ENCODE measurements around the gene HHAT.
"Not testable (repeated sequence)": the region's sequence is repeated elsewhere in the genome, so short reads cannot be mapped to it uniquely, and the experiment has no call there.

HHAT gene

GRCh38 chr1:210315529-210315928 is 13.2 kb upstream of the HHAT start:
- no peak for DNase-seq

DNA sequence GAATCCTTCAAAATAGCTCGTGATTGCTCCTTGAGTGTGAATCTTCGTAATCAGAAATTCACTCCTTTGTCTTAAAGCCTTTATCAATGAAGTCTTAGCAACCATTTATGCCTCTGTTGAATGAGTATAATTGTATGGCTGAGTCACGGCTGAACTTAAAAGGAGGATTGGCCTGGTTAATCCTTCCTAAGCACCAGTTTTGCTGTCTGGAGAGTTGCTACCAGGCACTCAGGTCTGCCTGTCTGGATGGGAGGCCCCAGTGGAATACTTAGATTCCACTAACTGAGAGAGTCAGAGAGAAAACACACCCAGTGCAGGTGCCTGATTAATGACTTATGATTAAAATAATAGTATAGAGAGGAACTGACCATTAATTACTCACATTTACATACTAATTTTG is 7.6 kb upstream of the HHAT start:
- no peak for DNase-seq

GRCh38 chr1:210321552-210321951 is 7.2 kb upstream of the HHAT start:
- no peak for DNase-seq

DNA sequence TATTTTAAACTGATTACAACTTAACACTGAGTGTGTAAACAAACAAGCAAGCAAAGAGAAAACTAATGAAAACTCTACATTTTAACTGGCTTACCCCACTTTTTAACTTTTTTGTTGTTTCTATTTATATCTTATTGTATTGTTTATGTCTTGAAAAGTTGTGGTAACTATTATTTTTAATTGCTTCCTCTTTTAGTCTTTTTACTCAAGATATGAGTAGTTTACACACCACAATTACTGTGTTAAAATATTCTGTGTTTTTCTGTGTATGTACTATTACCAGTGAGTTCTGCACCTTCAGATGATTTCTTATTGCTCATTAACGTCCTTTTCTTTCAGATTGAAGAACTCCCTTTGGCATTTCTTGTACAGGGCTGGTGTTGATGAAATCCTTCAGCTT is 4.7 kb upstream of the HHAT start:
- DNase-seq = no peak

- DNase-seq = no peak
Observed at GRCh38 chr1:210325026-210325670, 3.6 kb upstream of the HHAT start.

GRCh38 chr1:210328032-210328745 is 513 bp upstream of the HHAT start:
- DNase-seq = no peak

DNA sequence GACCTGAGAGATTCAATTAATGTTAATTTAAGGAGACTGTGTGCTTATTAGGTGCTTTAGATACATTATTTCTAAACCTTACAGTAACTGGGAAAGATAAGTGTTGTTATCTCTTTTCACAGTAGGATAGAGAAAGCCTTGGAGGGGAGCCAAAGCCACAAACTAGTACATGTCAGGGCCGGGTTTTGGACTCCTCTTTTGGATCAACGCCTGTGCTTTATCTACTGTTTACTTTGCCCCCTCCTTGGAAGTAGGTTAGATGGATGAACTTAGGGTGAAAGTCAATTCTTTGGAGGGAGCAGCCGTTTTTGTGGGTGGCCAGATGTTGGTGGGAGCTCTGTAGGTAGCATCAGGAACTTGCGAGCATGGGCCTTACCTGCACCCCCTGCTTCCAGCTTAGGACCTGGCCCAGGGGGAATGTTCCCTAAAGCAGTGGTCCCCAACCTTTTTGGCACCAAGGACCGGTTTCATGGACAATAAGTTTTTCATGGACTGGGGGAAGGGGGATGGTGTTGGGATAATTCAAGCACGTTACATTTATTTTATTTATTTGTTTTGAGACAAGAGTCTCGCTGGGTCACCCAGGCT is 1.7 kb downstream of the HHAT start:
- DNase-seq = peak; percentile 93

- no peak for DNase-seq
Observed at GRCh38 chr1:210332233-210332632, 3.5 kb downstream of the HHAT start.

DNA sequence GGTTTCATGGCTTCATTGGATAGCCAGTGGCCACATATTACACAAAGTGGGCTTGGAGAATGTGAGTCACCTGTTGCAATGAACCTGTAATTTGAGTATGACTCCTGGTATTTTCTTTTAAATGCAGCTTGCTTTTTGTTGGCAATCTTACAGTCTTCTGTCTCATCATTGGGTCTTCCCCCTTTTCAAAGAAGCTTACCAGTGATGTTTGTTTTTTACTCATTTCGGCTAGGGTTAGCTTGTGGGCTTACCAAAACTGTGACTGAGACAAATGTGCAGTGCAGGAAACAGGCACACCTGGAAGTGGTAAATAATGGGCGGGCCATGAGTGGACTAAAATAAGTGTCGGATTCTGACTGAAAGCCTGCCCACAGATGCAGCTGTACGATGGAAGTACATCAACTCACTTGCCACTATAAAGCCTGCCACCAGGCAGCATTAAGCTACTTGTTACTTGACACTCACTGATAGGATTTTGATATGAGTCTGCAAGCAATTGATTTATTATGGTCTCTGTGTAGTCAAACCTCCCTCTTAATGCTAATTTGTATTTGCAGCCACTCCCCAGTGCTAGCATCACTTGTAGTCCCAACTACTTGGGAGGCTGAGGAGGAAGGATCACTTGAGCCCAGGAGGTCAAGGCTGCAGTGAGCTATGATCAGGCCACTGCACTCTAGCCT is 4.2 kb downstream of the HHAT start:
- no peak for DNase-seq

DNA sequence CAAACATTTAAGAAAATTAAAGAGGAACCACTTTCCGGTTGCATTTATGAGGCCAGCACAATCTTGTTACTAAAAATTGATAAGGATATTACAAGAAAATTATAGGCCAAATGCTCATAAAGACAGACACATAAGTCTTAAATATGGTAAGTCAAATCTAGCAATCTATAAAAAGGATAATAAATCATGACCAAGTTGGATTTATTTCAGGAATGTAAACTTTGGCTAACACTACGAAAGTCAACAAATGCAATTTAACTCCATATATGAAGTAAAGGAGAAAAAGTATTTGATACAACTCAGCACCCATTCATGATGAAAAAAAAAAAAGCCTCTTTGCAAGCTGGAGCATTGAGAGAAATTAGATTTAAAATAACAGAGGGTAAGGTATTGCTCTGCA is 6.3 kb downstream of the HHAT start:
- no peak for DNase-seq

GRCh38 chr1:210336362-210336761 is 7.7 kb downstream of the HHAT start:
- DNase-seq = no peak

DNA sequence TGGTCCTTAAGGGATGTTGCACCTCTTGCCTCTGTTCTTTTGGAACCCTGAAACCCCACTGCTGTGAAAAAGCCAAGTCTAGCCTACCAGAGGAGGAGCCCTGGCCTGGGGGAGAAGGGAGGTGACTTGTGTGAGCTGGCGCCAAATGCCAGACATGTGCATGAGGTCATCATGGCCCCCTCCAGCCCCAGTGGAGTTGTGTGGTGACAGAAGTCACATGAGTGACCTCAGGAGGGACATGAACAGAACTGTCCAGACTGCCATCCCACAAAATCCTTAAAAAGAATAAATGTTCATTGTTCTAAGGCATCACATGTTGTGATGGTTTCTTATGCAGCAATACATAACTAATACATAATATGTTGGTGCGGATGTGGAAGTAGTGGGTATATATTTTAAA is 10.8 kb downstream of the HHAT start:
- DNase-seq = no peak

DNA sequence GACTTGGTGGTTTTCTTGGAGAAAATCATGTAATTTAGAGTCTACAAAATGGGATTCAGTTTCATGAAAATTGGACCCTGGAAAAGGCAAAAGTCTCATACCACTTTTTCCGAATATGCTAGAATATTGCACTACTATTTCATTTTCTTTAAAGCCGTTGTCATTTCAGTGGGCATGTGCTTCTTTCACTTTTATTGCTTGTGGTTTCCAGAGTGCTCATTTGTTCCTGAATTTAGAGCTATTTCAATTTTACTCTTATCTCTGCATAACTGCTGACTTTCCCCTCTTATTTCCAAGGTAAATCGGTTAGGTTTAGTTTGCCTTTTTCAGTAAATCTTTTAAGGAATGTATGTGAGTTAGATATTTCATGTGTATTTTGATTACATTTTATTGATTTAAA is 11.6 kb downstream of the HHAT start:
- DNase-seq = no peak

DNA sequence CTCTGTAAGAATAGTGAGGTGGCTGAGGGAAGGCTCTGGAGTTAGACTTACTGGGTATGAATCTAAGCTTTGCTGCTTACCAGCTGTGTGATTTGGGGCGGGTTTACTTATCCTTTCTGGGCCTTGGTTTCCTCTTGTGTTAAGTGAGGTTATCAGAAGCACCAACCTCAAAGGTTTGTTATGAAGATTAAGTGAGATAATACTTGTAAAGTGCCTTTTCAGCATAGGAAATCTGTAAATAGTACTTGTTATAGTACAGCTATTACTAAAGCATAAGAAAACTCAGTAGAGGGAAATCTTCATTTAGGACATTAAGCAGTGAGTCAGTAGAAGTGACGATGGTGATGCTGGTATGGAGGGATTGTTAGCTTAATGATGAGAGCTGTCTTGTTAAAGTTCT is 12.1 kb downstream of the HHAT start:
- no peak for DNase-seq

DNA sequence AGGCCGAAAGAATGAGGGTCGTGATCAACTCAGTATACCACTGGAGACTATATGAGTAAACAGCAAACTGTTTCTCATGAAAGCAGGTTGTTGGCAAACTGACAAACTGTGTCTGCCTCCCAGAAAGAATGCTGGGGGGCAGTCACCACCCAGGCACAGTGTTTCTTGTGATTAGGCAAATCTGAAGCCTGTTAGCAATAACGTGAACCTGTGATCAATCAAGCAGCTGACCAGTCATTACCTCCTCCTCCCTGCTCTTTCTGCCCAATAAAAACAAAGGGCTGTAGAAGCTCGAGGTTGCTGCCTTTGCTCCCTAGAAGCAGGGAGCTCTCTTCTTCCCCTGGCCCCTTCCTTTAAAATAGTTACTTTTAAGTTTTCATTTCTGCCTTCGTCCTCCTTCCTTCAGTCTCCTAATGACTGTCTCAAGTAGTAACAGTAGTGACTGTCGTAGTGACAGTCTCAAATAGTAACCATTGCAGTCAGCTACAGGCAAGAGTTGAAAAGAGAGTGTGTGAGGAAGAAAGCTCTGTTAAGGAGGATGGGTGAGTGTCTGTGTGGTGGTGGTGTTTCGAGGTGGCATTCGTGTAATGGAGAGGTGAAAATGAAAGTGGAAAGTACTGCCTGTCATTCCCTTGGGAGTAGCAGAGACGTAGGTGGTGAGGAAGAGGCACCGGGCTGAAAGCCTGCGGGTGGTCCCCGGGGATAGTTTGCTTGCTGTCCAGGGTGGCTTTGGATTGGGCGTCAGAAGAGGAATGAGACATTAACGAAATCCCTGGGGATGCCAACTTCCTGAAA is 14.5 kb downstream of the HHAT start:
- no peak for DNase-seq

- DNase-seq = no peak
Observed at GRCh38 chr1:210344706-210345105, 16.0 kb downstream of the HHAT start.

- DNase-seq = no peak
Observed at GRCh38 chr1:210347112-210347511, 18.4 kb downstream of the HHAT start.

DNA sequence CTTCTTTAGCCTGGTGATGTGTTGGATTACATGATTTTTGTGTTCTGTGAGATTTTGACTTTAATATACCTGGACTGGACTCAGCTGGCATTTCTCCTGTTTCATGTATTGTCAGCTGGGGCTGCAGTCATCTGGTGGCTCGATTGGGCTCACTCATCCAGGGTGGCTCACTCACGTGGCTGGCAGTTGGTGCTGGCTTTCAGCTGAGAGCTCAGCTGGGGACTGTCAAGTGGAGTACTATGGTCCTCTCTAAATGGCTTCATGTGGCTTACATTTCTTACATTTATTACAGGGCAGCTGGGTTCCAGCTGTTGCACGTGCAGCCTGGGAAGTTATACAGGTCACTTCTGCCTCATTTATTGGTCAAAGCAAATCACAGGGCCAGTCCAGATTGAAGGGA is 22.8 kb downstream of the HHAT start:
- DNase-seq = no peak

GRCh38 chr1:210352575-210352974 is 23.9 kb downstream of the HHAT start:
- DNase-seq = no peak

DNA sequence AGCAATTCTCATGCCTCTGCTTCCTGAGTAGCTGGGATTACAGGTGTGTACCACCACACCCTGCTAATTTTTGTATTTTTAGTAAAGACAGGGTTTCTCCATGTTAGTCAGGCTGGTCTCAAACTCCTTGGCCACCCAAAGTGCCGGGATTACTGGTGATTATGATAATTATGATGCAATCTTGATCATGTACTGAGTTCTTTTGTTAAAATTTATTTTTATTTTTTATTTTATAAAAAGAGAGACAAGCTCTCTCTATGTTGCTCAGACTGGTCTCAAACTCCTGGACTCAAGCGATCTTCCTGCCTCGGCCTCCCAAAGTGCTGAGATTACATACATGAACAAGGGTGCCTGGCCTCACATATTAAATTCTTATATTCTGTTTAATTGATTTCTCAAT is 25.6 kb downstream of the HHAT start:
- DNase-seq = not testable (repeated sequence)

- peak; percentile 17 for DNase-seq
Observed at GRCh38 chr1:210358626-210359025, 29.9 kb downstream of the HHAT start.

- no peak for DNase-seq
Observed at GRCh38 chr1:210359255-210359654, 30.6 kb downstream of the HHAT start.

GRCh38 chr1:210360852-210361477 is 32.3 kb downstream of the HHAT start:
- DNase-seq = peak; percentile 13

All from hematopoietic multipotent progenitor cell treated with erythropoietin and hydrocortisone succinate and interleukin-3 and kit ligand, for 8 days (in vitro differentiated cells).